HepG2 (cell line): Measurements from ENCODE around the gene WEE1. TPM values are rescaled to one million over a fixed set of nuclear protein-coding genes. Genes with fewer than 3 reads are reported as not detected.

Experiments used
- CBX1 ChIP-seq: IDR thresholded peaks from one replicate; pipeline ENCODE4 v1.6.1; 2016; ENCODE audit warnings: antibody characterized with exemption, low read depth
- FLYWCH1 ChIP-seq: sonication (generic); formaldehyde crosslinking; IDR thresholded peaks from 2 replicates; pipeline ENCODE4 v1.8.1; 2023; ENCODE audit warnings: mild to moderate bottlenecking, missing genetic modification reagents
- MYNN ChIP-seq: sonication (generic); formaldehyde crosslinking; IDR thresholded peaks from 2 replicates; pipeline ENCODE4 v1.4.0; 2020; ENCODE audit warnings: mild to moderate bottlenecking, low read depth, missing genetic modification reagents
- NCOA2 ChIP-seq: sonication (generic); formaldehyde crosslinking; IDR thresholded peaks from 2 replicates; pipeline ENCODE4 v1.8.0; 2022; ENCODE audit warnings: inconsistent platforms
- POGZ ChIP-seq: sonication (generic); formaldehyde crosslinking; IDR thresholded peaks from 2 replicates; pipeline ENCODE4 v1.4.0; 2020; ENCODE audit warnings: mild to moderate bottlenecking, missing genetic modification reagents
- RAD21 ChIP-seq: fragments of 450-650 bp; formaldehyde crosslinking; IDR thresholded peaks from 2 replicates; pipeline ENCODE4 v1.5.0; 2020; ENCODE audit warnings: mild to moderate bottlenecking
- RAD51 ChIP-seq: fragments of 450-650 bp; IDR thresholded peaks from 2 replicates; pipeline ENCODE4 v1.6.1; 2016; ENCODE audit warnings: borderline replicate concordance
- SCMH1 ChIP-seq: sonication (generic); formaldehyde crosslinking; IDR thresholded peaks from 2 replicates; pipeline ENCODE4 v1.9.0; 2021; ENCODE audit warnings: missing genetic modification reagents, mild to moderate bottlenecking, borderline replicate concordance
- SNAPC4 ChIP-seq: sonication (generic); formaldehyde crosslinking; IDR thresholded peaks from 2 replicates; pipeline ENCODE4 v1.4.0; 2020; ENCODE audit warnings: mild to moderate bottlenecking, missing genetic modification reagents
- ZMAT3 ChIP-seq: sonication (generic); formaldehyde crosslinking; conservative IDR thresholded peaks from 2 replicates; pipeline ENCODE4 v1.7.0; 2021; ENCODE audit warnings: missing genetic modification reagents
- ZNF432 ChIP-seq: sonication (generic); formaldehyde crosslinking; IDR thresholded peaks from 2 replicates; pipeline ENCODE4 v1.5.0; 2020; ENCODE audit warnings: missing genetic modification reagents, mild to moderate bottlenecking, borderline replicate concordance
- ZNF543 ChIP-seq: sonication (generic); formaldehyde crosslinking; IDR thresholded peaks from 2 replicates; pipeline ENCODE4 v1.4.0; 2020; ENCODE audit warnings: mild to moderate bottlenecking, missing genetic modification reagents
- ZNF704 ChIP-seq: sonication (generic); formaldehyde crosslinking; IDR thresholded peaks from 2 replicates; pipeline ENCODE4 v1.8.1; 2023; ENCODE audit warnings: mild to moderate bottlenecking, inconsistent platforms, moderate library complexity, missing genetic modification reagents, borderline replicate concordance
- ZNF746 ChIP-seq: sonication (generic); formaldehyde crosslinking; IDR thresholded peaks from 2 replicates; pipeline ENCODE4 v1.8.0; 2022; ENCODE audit warnings: mild to moderate bottlenecking, missing genetic modification reagents
- ZNF747 ChIP-seq: sonication (generic); formaldehyde crosslinking; IDR thresholded peaks from 2 replicates; pipeline ENCODE4 v1.8.1; 2023; ENCODE audit warnings: missing genetic modification reagents, mild to moderate bottlenecking, borderline replicate concordance
- ZNF883 ChIP-seq: sonication (generic); formaldehyde crosslinking; IDR thresholded peaks from 2 replicates; pipeline ENCODE4 v1.5.1; 2020; ENCODE audit warnings: mild to moderate bottlenecking, missing genetic modification reagents; ENCODE audit errors: not compliant biosample characterization
- ZSCAN31 ChIP-seq: sonication (generic); formaldehyde crosslinking; IDR thresholded peaks from 2 replicates; pipeline ENCODE4 v1.5.0; 2020; ENCODE audit warnings: low read depth, mild to moderate bottlenecking, missing genetic modification reagents
- ZZZ3 ChIP-seq: sonication (generic); formaldehyde crosslinking; IDR thresholded peaks from 2 replicates; pipeline ENCODE4 v1.4.0; 2020; ENCODE audit warnings: missing genetic modification reagents, mild to moderate bottlenecking, borderline replicate concordance
- polyA plus RNA-seq, 8 experiments: library from polyadenylated mRNA; depleted of rRNA in 3 of 8; stranded (reverse) in 7 of 8; unstranded in 1 of 8; fragments of >200 nt; fragmentation: Illumina TruSeq in 4 of 8; extraction: Trizol in 4 of 8; gene quantifications; 2 replicates each; pipeline versions ENCODE4 v1.2.1 to v1.2.3, GENCODE V29; 2011 to 2016; ENCODE audit warnings: low read depth in 4 of 8, missing spikeins in 1 of 8, mixed read lengths in 1 of 8; ENCODE audit not compliant: insufficient read depth in 1 of 8
- total RNA-seq, 5 experiments: library from RNA; depleted of rRNA; stranded (reverse); fragments of >200 nt; fragmentation: Illumina TruSeq; extraction: Trizol; gene quantifications; 2 replicates each; pipeline ENCODE4 v1.2.3, GENCODE V29; 2016; ENCODE audit warnings: low read depth in 1 of 5
- TF ChIP-seq, protein P1 (sequence below): sonication (generic); formaldehyde crosslinking; IDR thresholded peaks from 2 replicates; pipeline ENCODE4 v1.5.0; 2020; ENCODE audit warnings: missing genetic modification reagents, mild to moderate bottlenecking, borderline replicate concordance
- TF ChIP-seq, protein P2 (sequence below): sonication (generic); formaldehyde crosslinking; IDR thresholded peaks from 2 replicates; pipeline ENCODE4 v1.9.0; 2021; ENCODE audit warnings: missing genetic modification reagents, borderline replicate concordance

WEE1 gene
- total and polyA plus RNA-seq, 2 of the 13 experiments (the other 11 are each of a cell fraction or from before 2014, with no cell fraction given), result 31.4 to 63.7 TPM

DNA sequence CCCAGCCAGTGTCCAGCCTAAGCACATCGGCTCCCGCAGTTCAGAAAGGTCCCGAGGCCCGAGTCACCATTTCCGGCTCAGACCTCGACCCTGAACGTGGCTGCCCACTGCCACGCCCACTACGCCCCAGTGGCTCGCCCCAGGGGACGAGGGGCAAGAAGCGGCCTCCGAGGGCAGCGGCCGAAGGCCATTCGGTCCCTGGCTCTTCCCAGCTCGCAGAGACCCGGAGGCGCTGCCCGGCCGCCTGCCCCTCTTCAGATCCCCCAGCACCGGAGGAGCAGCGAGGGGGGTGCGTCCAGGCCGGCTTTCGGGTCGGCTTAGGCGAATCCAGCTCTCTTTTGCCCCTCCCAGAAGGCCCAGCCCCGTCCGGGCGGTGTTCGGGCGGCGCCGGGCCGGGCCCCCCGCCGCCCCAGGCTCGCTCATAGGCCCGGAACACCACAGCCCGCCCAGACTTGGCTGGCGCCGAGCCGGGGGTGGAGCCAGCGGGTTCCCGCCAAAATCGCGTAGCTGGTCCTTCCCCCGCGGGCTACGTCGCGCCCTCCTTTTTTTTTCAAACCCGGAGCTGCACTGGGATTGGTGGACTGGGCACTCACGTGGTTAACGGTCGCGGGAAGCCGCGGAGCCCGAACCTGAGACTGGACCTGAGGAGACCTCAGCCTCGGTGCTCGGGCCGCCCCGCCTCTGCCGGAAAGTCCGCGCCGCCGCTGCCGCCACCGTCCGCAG lies at the start of gene WEE1 (continued):
- TF ChIP-seq MYNN (CRISPR knock-in tag), result 0 out of 2 replicates have a peak, but pooled peaks have one; percentile 46
- TF ChIP-seq RAD51, result peak; percentile 35; the same call in 1 of the 2 replicates
- TF ChIP-seq ZNF704 (CRISPR knock-in tag), result peak; percentile 59; the same call in 1 of the 2 replicates
- peak; percentile 44; the same call in 1 of the 2 replicates for TF ChIP-seq NCOA2 (CRISPR knock-in tag)
- peak; percentile 78 for TF ChIP-seq POGZ (CRISPR knock-in tag)
- TF ChIP-seq RAD21, result no peak; the same call in 1 of the 2 replicates
- peak; percentile 78; the same call in 1 of the 2 replicates for TF ChIP-seq ZZZ3 (CRISPR knock-in tag)
- TF ChIP-seq, protein P1, sequence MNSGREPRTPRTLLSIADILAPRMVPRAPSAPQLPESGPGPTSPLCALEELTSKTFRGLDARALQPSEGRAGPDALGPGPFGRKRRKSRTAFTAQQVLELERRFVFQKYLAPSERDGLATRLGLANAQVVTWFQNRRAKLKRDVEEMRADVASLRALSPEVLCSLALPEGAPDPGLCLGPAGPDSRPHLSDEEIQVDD (CRISPR knock-in tag), result no peak
- TF ChIP-seq, protein P2, sequence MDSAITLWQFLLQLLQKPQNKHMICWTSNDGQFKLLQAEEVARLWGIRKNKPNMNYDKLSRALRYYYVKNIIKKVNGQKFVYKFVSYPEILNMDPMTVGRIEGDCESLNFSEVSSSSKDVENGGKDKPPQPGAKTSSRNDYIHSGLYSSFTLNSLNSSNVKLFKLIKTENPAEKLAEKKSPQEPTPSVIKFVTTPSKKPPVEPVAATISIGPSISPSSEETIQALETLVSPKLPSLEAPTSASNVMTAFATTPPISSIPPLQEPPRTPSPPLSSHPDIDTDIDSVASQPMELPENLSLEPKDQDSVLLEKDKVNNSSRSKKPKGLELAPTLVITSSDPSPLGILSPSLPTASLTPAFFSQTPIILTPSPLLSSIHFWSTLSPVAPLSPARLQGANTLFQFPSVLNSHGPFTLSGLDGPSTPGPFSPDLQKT (CRISPR knock-in tag), result peak; percentile 39; the same call in 1 of the 2 replicates
- peak; percentile 91 for TF ChIP-seq ZNF543 (CRISPR knock-in tag)
- TF ChIP-seq ZNF883 (CRISPR knock-in tag), result peak; percentile 62
- no peak for TF ChIP-seq SCMH1 (CRISPR knock-in tag)
- no peak; the same call in 1 of the 2 replicates for TF ChIP-seq FLYWCH1
- TF ChIP-seq ZNF746 (CRISPR knock-in tag), result no peak
- TF ChIP-seq ZSCAN31 (CRISPR knock-in tag), result peak; percentile 66
- TF ChIP-seq SNAPC4 (CRISPR knock-in tag), result peak; percentile 89
- TF ChIP-seq CBX1, result no peak
- no peak for TF ChIP-seq ZNF432 (CRISPR knock-in tag)
- 0 out of 2 replicates have a peak, but pooled peaks have one; percentile 23 for TF ChIP-seq ZNF747 (CRISPR knock-in tag)
- peak; percentile 93 for TF ChIP-seq ZMAT3 (CRISPR knock-in tag)
